BE2C (cell line): ENCODE measurements around the gene HIGD1C.

Experiments
- DNase-seq: peaks from one replicate; pipeline ENCODE4 v3.0.0-alpha.2; 2020
- H3K27me3 ChIP-seq: fragments of 250-450 bp; sonication (Bioruptor Pico); 2 replicates; pipeline ENCODE4 v1.5.1; 2020; ENCODE audit warnings: mild to moderate bottlenecking
- H3K36me3 ChIP-seq: fragments of 250-450 bp; sonication (Bioruptor Pico); 2 replicates; pipeline ENCODE4 v1.5.1; 2020; ENCODE audit warnings: mild to moderate bottlenecking
- H3K4me1 ChIP-seq: fragments of 250-450 bp; sonication (Bioruptor Pico); 2 replicates; pipeline ENCODE4 v1.5.1; 2020
- H3K4me3 ChIP-seq: 2 replicates; pipeline ENCODE4 v1.5.1; 2011; ENCODE audit warnings: low read depth, low read length
- H3K9me3 ChIP-seq: fragments of 250-450 bp; sonication (Bioruptor Pico); 2 replicates; pipeline ENCODE4 v1.5.1; 2020
- CTCF ChIP-seq: IDR thresholded peaks from 2 replicates; pipeline ENCODE4 v1.5.1; 2012; ENCODE audit warnings: mild to moderate bottlenecking, low read depth, low read length

The HIGD1C gene

GRCh38 chr12:51017452-51017851, 65.1 kb downstream of the HIGD1C start:
- DNase-seq = no peak
- no peak for TF ChIP-seq CTCF
- Histone ChIP-seq H3K4me3 (no peak overlapping the region), H3K36me3 (peaks cover 2% of the 10 kb centered on the region; the same call in 1 of the 2 replicates), H3K4me1 (peaks cover 2% of the 10 kb centered on the region; the same call in 1 of the 2 replicates), H3K27me3 (no peaks in the 10 kb centered on the region), H3K9me3 (no peaks in the 10 kb centered on the region)

- no peaks in the 10 kb centered on the region for H3K27me3 ChIP-seq
- H3K4me1 ChIP-seq = peaks cover 2% of the 10 kb centered on the region; the same call in 1 of the 2 replicates
- TF ChIP-seq CTCF = no peak
- no peak for DNase-seq
- no peak overlapping the region for H3K4me3 ChIP-seq
- peaks cover 1% of the 10 kb centered on the region for H3K36me3 ChIP-seq
- no peaks in the 10 kb centered on the region for H3K9me3 ChIP-seq
Observed at GRCh38 chr12:51018956-51019355, 66.6 kb downstream of the HIGD1C start.

- Histone ChIP-seq H3K4me1 (peaks cover 7% of the 10 kb centered on the region; the same call in 1 of the 2 replicates), H3K4me3 (no peak overlapping the region)
- no peak for TF ChIP-seq CTCF
Observed at GRCh38 chr12:51019927-51020326, 67.6 kb downstream of the HIGD1C start.

More at GRCh38 chr12:51019927-51020326, 67.6 kb downstream of the HIGD1C start:
- Histone ChIP-seq H3K36me3 (no peaks in the 10 kb centered on the region; the same call in none of the 2 replicates), H3K27me3 (no peaks in the 10 kb centered on the region), H3K9me3 (no peaks in the 10 kb centered on the region)
- DNase-seq = no peak
